GM12878 (cell line): ENCODE results near the gene SLC24A4. TPM values are rescaled to one million over a fixed set of nuclear protein-coding genes. Genes with fewer than 3 reads are reported as not detected.

Source experiments
- ATAC-seq: fragments of 200-7000 bp; cut with Tn5 transposase; 3 replicates; pipeline ENCODE4 v1.9.1; 2020; ENCODE audit warnings: mild to moderate bottlenecking, moderate library complexity
- BruUV-seq: library from RNA; stranded (reverse); fragments of 400-500 nt; replicated peaks from 2 replicates; lab custom pipeline; 2021; lab: Mats Ljungman, UMichigan
- CTCF ChIA-PET: fragments of 300-600 bp; sonication (Branson Sonifier 250); formaldehyde crosslinking; extraction: SDS; loops from one replicate; lab custom pipeline; 2021; ENCODE audit warnings: inconsistent platforms; lab: Yijun Ruan, JAX
- POLR2A ChIA-PET: fragments of 350-600 bp; formaldehyde crosslinking; extraction: SDS; loops from one replicate; lab custom pipeline; 2021; ENCODE audit warnings: inconsistent platforms; lab: Charles Lee
- RAD21 ChIA-PET: fragments of 300-600 bp; sonication (Branson Sonifier 250); formaldehyde crosslinking; loops from one replicate; lab custom pipeline; 2023; ENCODE audit warnings: antibody characterized with exemption; ENCODE audit not compliant: unreplicated experiment; lab: Charles Lee
- SMC1A ChIA-PET: fragments of 300-600 bp; sonication (Branson Sonifier 250); formaldehyde crosslinking; loops from one replicate; lab custom pipeline; 2023; ENCODE audit not compliant: unreplicated experiment, uncharacterized antibody; lab: Charles Lee
- DNase-seq: peaks from one replicate; pipeline ENCODE4 v3.0.0-alpha.2; 2011; ENCODE audit warnings: low read depth, low spot score
- FAIRE-seq: peaks from 3 replicates; lab custom pipeline; 2011; peaks lifted over from hg19 to GRCh38; lab: Jason Lieb, UNC
- H2AFZ ChIP-seq: 2 replicates; pipeline ENCODE4 v1.6.0; 2011; ENCODE audit warnings: low read depth, low read length, control low read depth; ENCODE audit not compliant: control insufficient read depth
- H3K27ac ChIP-seq: 2 replicates; pipeline ENCODE4 v1.5.1; 2011; ENCODE audit warnings: control low read depth; ENCODE audit not compliant: control insufficient read depth, insufficient read depth
- H3K27me3 ChIP-seq, 2 experiments: replicated peaks in 1 of 2; 2 replicates each; pipeline versions ENCODE4 v1.6.0 to v1.6.1; 2011; ENCODE audit warnings: low read length in 1 of 2; ENCODE audit not compliant: control insufficient read depth in 2 of 2, insufficient read depth in 2 of 2
- H3K36me3 ChIP-seq, 2 experiments: 2 replicates each; pipeline ENCODE4 v1.5.1; 2011; ENCODE audit warnings: low read length in 1 of 2; ENCODE audit not compliant: control insufficient read depth in 2 of 2, insufficient read depth in 2 of 2
- H3K4me1 ChIP-seq: 2 replicates; pipeline ENCODE4 v1.6.1; 2011; ENCODE audit warnings: mild to moderate bottlenecking, low read length, moderate library complexity, mixed read lengths; ENCODE audit not compliant: control insufficient read depth, insufficient read depth
- H3K4me2 ChIP-seq: 2 replicates; pipeline ENCODE4 v1.6.0; 2011; ENCODE audit warnings: control low read depth; ENCODE audit not compliant: control insufficient read depth, insufficient read depth
- H3K4me3 ChIP-seq: fragments of 200-600 bp; sonication (generic); 2 replicates; pipeline ENCODE4 v1.5.1; 2016
- H3K79me2 ChIP-seq: 2 replicates; pipeline ENCODE4 v1.6.0; 2011; ENCODE audit warnings: low read length; ENCODE audit not compliant: control insufficient read depth, insufficient read depth
- H3K9ac ChIP-seq: 2 replicates; pipeline ENCODE4 v1.8.0; 2011; ENCODE audit warnings: low read length, control low read depth, mixed read lengths; ENCODE audit not compliant: control insufficient read depth, insufficient read depth
- H3K9me3 ChIP-seq: replicated peaks from 3 replicates; pipeline ENCODE4 v1.5.1; 2011; ENCODE audit warnings: mild to moderate bottlenecking, low read length; ENCODE audit not compliant: control insufficient read depth, insufficient read depth
- H4K20me1 ChIP-seq: 2 replicates; pipeline ENCODE4 v1.6.0; 2011; ENCODE audit not compliant: control insufficient read depth, insufficient read depth
- ASH2L ChIP-seq: fragments of 300-600, 200-600 bp; sonication (generic); IDR thresholded peaks from 2 replicates; pipeline ENCODE4 v1.6.1; 2017; ENCODE audit warnings: low read depth, mild to moderate bottlenecking, borderline replicate concordance
- BRCA1 ChIP-seq: IDR thresholded peaks from 2 replicates; pipeline ENCODE4 v1.6.1; 2011; ENCODE audit warnings: low read depth, low read length, improper control_type of control experiment
- CHD2 ChIP-seq: IDR thresholded peaks from 2 replicates; pipeline ENCODE4 v1.6.1; 2011; ENCODE audit warnings: low read depth, low read length, improper control_type of control experiment, borderline replicate concordance
- E2F4 ChIP-seq: IDR thresholded peaks from 2 replicates; pipeline ENCODE4 v1.6.1; 2012; ENCODE audit warnings: low read depth, low read length, improper control_type of control experiment
- ESRRA ChIP-seq: IDR thresholded peaks from 2 replicates; pipeline ENCODE4 v1.6.1; 2012; ENCODE audit warnings: mild to moderate bottlenecking, low read length, improper control_type of control experiment
- JUNB ChIP-seq: IDR thresholded peaks from 2 replicates; pipeline ENCODE4 v1.6.1; 2016; ENCODE audit warnings: antibody characterized with exemption, mild to moderate bottlenecking
- NFYA ChIP-seq: IDR thresholded peaks from 2 replicates; pipeline ENCODE4 v1.6.1; 2011; ENCODE audit warnings: low read depth, mild to moderate bottlenecking, low read length, improper control_type of control experiment, borderline replicate concordance
- NFYB ChIP-seq: IDR thresholded peaks from 2 replicates; pipeline ENCODE4 v1.6.1; 2011; ENCODE audit warnings: low read depth, mild to moderate bottlenecking, low read length, improper control_type of control experiment, moderate library complexity; ENCODE audit not compliant: insufficient read depth
- NR2C2 ChIP-seq: IDR thresholded peaks from 2 replicates; pipeline ENCODE4 v1.6.1; 2011; ENCODE audit warnings: borderline replicate concordance, low read depth; ENCODE audit not compliant: control insufficient read depth, insufficient read length
- POLR2A ChIP-seq: IDR thresholded peaks from 2 replicates; pipeline ENCODE4 v1.6.1; 2011; ENCODE audit warnings: low read depth, mild to moderate bottlenecking, low read length
- POLR2AphosphoS5 ChIP-seq: IDR thresholded peaks from 2 replicates; pipeline ENCODE4 v1.6.1; 2011; ENCODE audit warnings: mild to moderate bottlenecking, low read length, inconsistent platforms
- RFX5 ChIP-seq: IDR thresholded peaks from 2 replicates; pipeline ENCODE4 v1.6.1; 2011; ENCODE audit warnings: low read depth, low read length, improper control_type of control experiment
- SMARCA5 ChIP-seq: fragments of 450-650 bp; IDR thresholded peaks from 2 replicates; pipeline ENCODE4 v1.6.1; 2017; ENCODE audit warnings: mild to moderate bottlenecking
- ZBED1 ChIP-seq: IDR thresholded peaks from 2 replicates; pipeline ENCODE4 v1.6.1; 2016; ENCODE audit warnings: borderline replicate concordance
- ZBTB4 ChIP-seq: fragments of 450-650 bp; formaldehyde crosslinking; IDR thresholded peaks from 2 replicates; pipeline ENCODE4 v1.4.0; 2022; ENCODE audit warnings: mild to moderate bottlenecking, moderate library complexity
- WGBS: methylation state at CpG from one replicate; pipeline ENCODE4 v1.1.6; 2016; ENCODE audit warnings: low lambda C conversion rate; ENCODE audit not compliant: insufficient replicate concordance, insufficient coverage; ENCODE audit errors: missing lambda C conversion rate; 5-methylcytosine and 5-hydroxymethylcytosine counted together
- in situ Hi-C: fragments of 300-500 bp; cut with MboI; formaldehyde crosslinking; loops from 9 replicates; pipeline ENCODE4 v1.14.3; 2018; ENCODE audit warnings: mixed read lengths
- intact Hi-C: fragments of 100-400 bp; cut with micrococcal nuclease; formaldehyde crosslinking; loops from one replicate; pipeline ENCODE4 v1.14.2; 2022; ENCODE audit not compliant: unreplicated experiment
- polyA plus RNA-seq, 11 experiments: library from polyadenylated mRNA; depleted of rRNA in 4 of 11; unstranded in 6 of 11; stranded (reverse) in 5 of 11; fragments of >200 nt; fragmentation: Nextera tagmentation in 4 of 11; fragmentation: Illumina TruSeq in 1 of 11; extraction: Ambion mirVana in 4 of 11; extraction: Trizol in 1 of 11; gene quantifications; 1 replicate in 1 of 11; 2 replicates in 10 of 11; pipeline versions ENCODE4 v1.2.1 to v1.2.3, GENCODE V29; 2011 to 2016; ENCODE audit warnings: inconsistent platforms in 2 of 11, missing spikeins in 2 of 11, low read depth in 1 of 11
- total RNA-seq, 4 experiments: library from RNA; depleted of rRNA in 3 of 4; stranded (reverse); fragments of >200 nt in 3 of 4; fragmentation: Illumina TruSeq in 1 of 4; extraction: Trizol in 1 of 4; gene quantifications; 2 replicates each; pipeline versions ENCODE4 v1.2.1 to v1.2.3, GENCODE V29; 2013 to 2021

The SLC24A4 gene
- total and polyA plus RNA-seq, 10 of the 15 experiments (the other 5 are each of a cell fraction or from before 2014, with no cell fraction given) = under 0.01 to 0.46 (median 0.04) TPM; not detected in 5

DNA sequence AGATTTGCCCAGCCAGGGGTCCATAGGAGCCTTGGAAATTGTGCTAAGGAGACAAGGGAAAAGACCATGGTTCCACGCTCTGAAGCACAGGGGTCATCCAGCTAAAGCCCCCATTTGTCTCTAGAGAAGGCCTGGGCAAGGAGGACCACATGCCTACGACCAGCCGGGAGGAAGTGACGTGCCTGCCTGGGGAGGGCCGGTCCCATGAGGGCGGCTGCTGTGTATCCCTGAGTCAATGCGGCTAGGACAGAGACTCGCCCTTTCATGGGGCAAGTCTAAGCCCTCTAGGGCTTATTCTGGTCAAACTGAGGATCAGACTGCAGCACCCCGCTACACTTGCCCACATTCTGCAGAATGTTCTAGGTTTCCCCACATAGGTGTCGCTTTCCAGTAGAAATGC lies 170.1 kb downstream of the SLC24A4 start:
- Histone ChIP-seq H2AFZ (no peak overlapping the region), H3K4me1 (peaks cover 8% of the 10 kb centered on the region), H3K36me3 (no peaks in the 10 kb centered on the region), H3K27me3 (no peaks in the 10 kb centered on the region; a peak in 2 of 4 replicates), H3K9ac (no peak overlapping the region), H3K4me2 (no peak overlapping the region), H3K4me3 (no peak overlapping the region), H3K9me3 (no peaks in the 10 kb centered on the region), H3K79me2 (no peaks in the 10 kb centered on the region), H4K20me1 (no peaks in the 10 kb centered on the region), H3K27ac (no peak overlapping the region)
- in situ Hi-C loops = no loop called here
- WGBS = 84% methylated on average over 10 of the region's 10 CpGs
- ChIA-PET RAD21 (no interaction called here), POLR2A (no interaction called here), CTCF (no interaction called here), SMC1A (no interaction called here)
- ATAC-seq (no peak), DNase-seq (no peak), FAIRE-seq (no peak)
- BruUV-seq = no TSS peak
- no peak for TF ChIP-seq POLR2AphosphoS5
- no peak for TF ChIP-seq E2F4
- TF ChIP-seq SMARCA5 = no peak
- no peak for TF ChIP-seq NFYA
- TF ChIP-seq RFX5 = no peak
- no peak for TF ChIP-seq ASH2L
- TF ChIP-seq POLR2A = no peak
- intact Hi-C loops = no loop called here

DNA sequence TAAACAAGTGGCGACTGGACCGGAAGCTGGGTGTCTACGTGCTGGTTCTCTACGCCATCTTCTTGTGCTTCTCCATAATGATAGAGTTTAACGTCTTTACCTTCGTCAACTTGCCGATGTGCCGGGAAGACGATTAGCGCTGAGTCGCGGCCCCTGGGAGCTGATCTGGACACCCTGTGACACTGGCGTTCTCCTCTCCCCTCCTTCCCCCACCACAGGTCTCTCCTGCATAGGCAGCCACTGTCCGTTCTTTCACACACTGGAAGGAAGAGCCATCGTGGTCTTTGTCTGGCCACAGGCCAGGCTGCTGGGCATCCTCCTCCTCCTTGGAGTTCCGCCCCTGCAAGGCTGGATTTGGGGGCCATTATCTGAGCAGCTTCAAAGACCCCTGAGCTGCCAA lies 170.5 kb downstream of the SLC24A4 start:
- Histone ChIP-seq H3K27me3 (no peaks in the 10 kb centered on the region; a peak in 2 of 4 replicates), H3K9me3 (no peaks in the 10 kb centered on the region), H3K4me1 (peaks cover 8% of the 10 kb centered on the region), H3K36me3 (no peaks in the 10 kb centered on the region), H3K4me3 (no peak overlapping the region), H3K9ac (no peak overlapping the region), H2AFZ (no peak overlapping the region), H3K27ac (no peak overlapping the region), H4K20me1 (no peaks in the 10 kb centered on the region), H3K4me2 (no peak overlapping the region), H3K79me2 (no peaks in the 10 kb centered on the region)
- ChIA-PET RAD21 (no interaction called here), POLR2A (no interaction called here), SMC1A (no interaction called here), CTCF (no interaction called here)
- DNase-seq = no peak
- no TSS peak for BruUV-seq
- no peak for ATAC-seq
- in situ Hi-C loops = no loop called here
- intact Hi-C loops = no loop called here
- 87% methylated on average over 16 of the region's 16 CpGs for WGBS
- FAIRE-seq = no peak
- no peak for TF ChIP-seq BRCA1
- no peak for TF ChIP-seq CHD2
- no peak for TF ChIP-seq JUNB
- no peak for TF ChIP-seq NR2C2
- TF ChIP-seq ESRRA = no peak
- no peak for TF ChIP-seq ZBED1
- no peak for TF ChIP-seq NFYB
- TF ChIP-seq ZBTB4 = no peak
